Sigmoid colon (tissue), 7 donors: ENCODE measurements around the gene OVCA2. TPM values are rescaled to one million over a fixed set of nuclear protein-coding genes. Genes with fewer than 3 reads are reported as not detected.
A peak's percentile ranks its signal among the peaks of the same experiment; 100 is the strongest.
"Not testable (repeated sequence)": the region's sequence is repeated elsewhere in the genome, so short reads cannot be mapped to it uniquely, and the experiment has no call there.

Experiments
- DNase-seq: peaks from one replicate; pipeline ENCODE4 v3.0.0-alpha.2; 2019
- H3K27ac ChIP-seq, 4 donors: fragments of 200-600 bp; sonication (generic); one replicate each; pipeline ENCODE4 v1.5.1; 2016 to 2019; ENCODE audit warnings: mild to moderate bottlenecking in 1 of 4
- H3K27me3 ChIP-seq, 3 donors: fragments of 200-600 bp; sonication (generic); one replicate each; pipeline ENCODE4 v1.5.1; 2019; ENCODE audit warnings: mild to moderate bottlenecking in 1 of 3
- H3K36me3 ChIP-seq, 4 donors: fragments of 200-600 bp; sonication (generic); one replicate each; pipeline ENCODE4 v1.5.1; 2016 to 2019
- H3K4me1 ChIP-seq, 4 donors: fragments of 200-600 bp; sonication (generic); one replicate each; pipeline ENCODE4 v1.5.1; 2017 to 2019
- H3K4me3 ChIP-seq, 4 donors: fragments of 200-600 bp; sonication (generic); one replicate each; pipeline ENCODE4 v1.5.1; 2017 to 2019; ENCODE audit warnings: mild to moderate bottlenecking in 2 of 4, moderate library complexity in 1 of 4
- H3K9me3 ChIP-seq, 4 donors: fragments of 200-600 bp in 3 of 4; sonication (generic) in 3 of 4; one replicate each; pipeline versions ENCODE4 v1.5.1 to v1.6.1; 2013 to 2019
- CTCF ChIP-seq, 4 experiments: fragments of 450-650 bp in 3 of 4; fragments of 200-600 bp in 1 of 4; IDR thresholded peaks; one replicate each; pipeline ENCODE4 v1.5.1; 2016 to 2019; ENCODE audit warnings: antibody characterized with exemption in 4 of 4, mild to moderate bottlenecking in 3 of 4, moderate library complexity in 2 of 4
- EP300 ChIP-seq, 4 donors: sonication (generic); formaldehyde crosslinking; IDR thresholded peaks; one replicate each; pipeline ENCODE4 v1.6.1; 2017; ENCODE audit warnings: antibody characterized with exemption in 4 of 4
- POLR2A ChIP-seq, 2 donors: fragments of 450-650 bp; IDR thresholded peaks; one replicate each; pipeline ENCODE4 v1.6.1; 2016; ENCODE audit warnings: antibody characterized with exemption in 2 of 2, mild to moderate bottlenecking in 2 of 2, moderate library complexity in 2 of 2
- POLR2AphosphoS5 ChIP-seq, 4 donors: sonication (generic); formaldehyde crosslinking; IDR thresholded peaks; one replicate each; pipeline ENCODE4 v1.6.1; 2017; ENCODE audit warnings: antibody characterized with exemption in 4 of 4
- WGBS, 2 donors: extraction: QIAGEN DNeasy Blood & Tissue Kit; methylation state at CpG; one replicate each; pipeline ENCODE4 v1.1.7; 2013; 5-methylcytosine and 5-hydroxymethylcytosine counted together
- intact Hi-C: fragments of 100-400 bp; cut with DNase I; formaldehyde crosslinking; loops from one replicate; pipeline ENCODE4 v1.15.1; 2023
- polyA plus RNA-seq, 3 donors: library from polyadenylated mRNA; stranded (reverse); fragments of 200-250 nt; gene quantifications; one replicate each; pipeline ENCODE4 v1.2.3, GENCODE V29; 2013
- total RNA-seq, 4 donors: library from RNA; depleted of rRNA; stranded (reverse); fragments of >200 nt; gene quantifications; one replicate each; pipeline ENCODE4 v1.1.0, GENCODE V29; 2016
- donor health status: healthy with polysubstance abuse.
- donor health status: Bipolar disorder and iron deficiency.
- donor health status: healthy.

OVCA2 gene
- total and polyA plus RNA-seq, 7 donors, result 26.3 to 66.8 (median 43.0) TPM

- H3K36me3 ChIP-seq, result no peaks in the 10 kb centered on the region
- no peak for DNase-seq
- intact Hi-C loops, result no loop called here
- TF ChIP-seq POLR2AphosphoS5 (IDR thresholded peaks at IDR 0.05), result no peak
- no peak for TF ChIP-seq EP300 (IDR thresholded peaks at IDR 0.05)
- TF ChIP-seq POLR2A (IDR thresholded peaks at IDR 0.05), result no peak
- no peak for TF ChIP-seq CTCF (IDR thresholded peaks at IDR 0.05)
- H3K4me3 ChIP-seq, result no peak overlapping the region
- peaks cover 0 to 4% (median 0%) of the 10 kb centered on the region in 4 donors for H3K9me3 ChIP-seq
- no peak overlapping the region for H3K27ac ChIP-seq
- H3K27me3 ChIP-seq, result peaks cover 0 to 6% (median 0%) of the 10 kb centered on the region in 3 donors
- 60 to 75% methylated on average over 15 of the region's 15 CpGs for WGBS, 2 donors
- no peaks in the 10 kb centered on the region for H3K4me1 ChIP-seq
Measured at GRCh38 chr17:2008332-2009126, 33.3 kb upstream of the OVCA2 start.

GRCh38 chr17:2009737-2010136, 32.1 kb upstream of the OVCA2 start:
- Histone ChIP-seq H3K36me3 (no peaks in the 10 kb centered on the region), H3K27ac (no peak overlapping the region), H3K4me3 (no peak overlapping the region), H3K27me3 (peaks cover 0 to 6% (median 0%) of the 10 kb centered on the region in 3 donors), H3K4me1 (no peaks in the 10 kb centered on the region), H3K9me3 (peaks cover 0 to 4% (median 0%) of the 10 kb centered on the region in 4 donors)
- intact Hi-C loops, result no loop called here
- WGBS, 2 donors, result 96 to 97% methylated on average over 10 of the region's 10 CpGs
- DNase-seq, result no peak
- TF ChIP-seq EP300 (IDR thresholded peaks at IDR 0.05) (no peak), CTCF (IDR thresholded peaks at IDR 0.05) (no peak), POLR2AphosphoS5 (IDR thresholded peaks at IDR 0.05) (no peak), POLR2A (IDR thresholded peaks at IDR 0.05) (no peak)

GRCh38 chr17:2011411-2012371, 30.1 kb upstream of the OVCA2 start:
- H3K4me1 ChIP-seq, result no peaks in the 10 kb centered on the region
- H3K27ac ChIP-seq, result peak overlapping the region; percentile 4 to 62 (median 24)
- intact Hi-C loops, result no loop called here
- 36 to 47% methylated on average over 24 of the region's 24 CpGs for WGBS, 2 donors
- H3K4me3 ChIP-seq, result no peak overlapping the region
- peaks cover 0 to 8% (median 0%) of the 10 kb centered on the region in 3 donors for H3K27me3 ChIP-seq
- DNase-seq, result no peak
- peaks cover 0 to 4% (median 0%) of the 10 kb centered on the region in 4 donors for H3K9me3 ChIP-seq
- H3K36me3 ChIP-seq, result no peaks in the 10 kb centered on the region
- TF ChIP-seq POLR2AphosphoS5 (IDR thresholded peaks at IDR 0.05) (no peak), EP300 (IDR thresholded peaks at IDR 0.05) (no peak), CTCF (IDR thresholded peaks at IDR 0.05) (no peak), POLR2A (IDR thresholded peaks at IDR 0.05) (no peak)

GRCh38 chr17:2012499-2012898, 29.3 kb upstream of the OVCA2 start:
- Histone ChIP-seq H3K27me3 (peaks cover 0 to 16% (median 0%) of the 10 kb centered on the region in 3 donors), H3K36me3 (no peaks in the 10 kb centered on the region), H3K4me3 (no peak overlapping the region), H3K9me3 (peaks cover 0 to 4% (median 0%) of the 10 kb centered on the region in 4 donors), H3K4me1 (no peaks in the 10 kb centered on the region), H3K27ac (peak overlapping the region in 2 of 4 donors; percentile 23 to 62)
- intact Hi-C loops, result no loop called here
- TF ChIP-seq CTCF (IDR thresholded peaks at IDR 0.05) (no peak), EP300 (IDR thresholded peaks at IDR 0.05) (no peak), POLR2AphosphoS5 (IDR thresholded peaks at IDR 0.05) (no peak), POLR2A (IDR thresholded peaks at IDR 0.05) (no peak)
- DNase-seq, result no peak
- WGBS, 2 donors, result 93 to 96% methylated on average over 4 of the region's 4 CpGs

- H3K9me3 ChIP-seq, DNase-seq, H3K4me3 ChIP-seq, intact Hi-C loops, H3K36me3 ChIP-seq, H3K27ac ChIP-seq, H3K4me1 ChIP-seq: not testable (repeated sequence)
- 96 to 98% methylated on average over 6 of the region's 6 CpGs for WGBS, 2 donors
- peaks cover 0 to 25% (median 0%) of the 10 kb centered on the region in 3 donors for H3K27me3 ChIP-seq
Measured at GRCh38 chr17:2013220-2013993, 28.4 kb upstream of the OVCA2 start.
